Liver (tissue), 9 donors: ENCODE results near the gene MAPT. TPM values are rescaled to one million over a fixed set of nuclear protein-coding genes. Genes with fewer than 3 reads are reported as not detected.

Source experiments
- DNase-seq: peaks from one replicate; pipeline ENCODE4 v3.0.0-alpha.2; 2017; ENCODE audit warnings: low spot score
- H3K27ac ChIP-seq, 2 donors: one replicate each; pipeline ENCODE4 v1.7.0; 2013; ENCODE audit warnings: inconsistent platforms in 2 of 2, low read length in 2 of 2, control low read depth in 1 of 2, low read depth in 1 of 2, mild to moderate bottlenecking in 1 of 2
- H3K27me3 ChIP-seq, 4 donors: one replicate each; pipeline versions ENCODE4 v1.6.1 to v1.7.0; 2013; ENCODE audit warnings: low read length in 3 of 4, inconsistent platforms in 1 of 4, mild to moderate bottlenecking in 1 of 4, moderate library complexity in 1 of 4; ENCODE audit not compliant: control insufficient read depth in 4 of 4, insufficient read depth in 4 of 4
- H3K36me3 ChIP-seq, 4 donors: one replicate each; pipeline versions ENCODE4 v1.6.1 to v1.7.0; 2013; ENCODE audit warnings: low read length in 3 of 4, mild to moderate bottlenecking in 3 of 4, low read depth in 1 of 4, moderate library complexity in 1 of 4; ENCODE audit not compliant: control insufficient read depth in 4 of 4, insufficient read depth in 3 of 4
- H3K4me1 ChIP-seq, 4 donors: one replicate each; pipeline versions ENCODE4 v1.6.1 to v1.7.0; 2013; ENCODE audit warnings: low read length in 3 of 4, mild to moderate bottlenecking in 3 of 4, moderate library complexity in 1 of 4; ENCODE audit not compliant: control insufficient read depth in 4 of 4, insufficient read depth in 4 of 4
- H3K4me3 ChIP-seq, 3 donors: one replicate each; pipeline versions ENCODE4 v1.6.1 to v1.7.0; 2013; ENCODE audit warnings: low read length in 3 of 3, control low read depth in 1 of 3, low read depth in 1 of 3, mild to moderate bottlenecking in 1 of 3
- H3K9ac ChIP-seq, 2 donors: one replicate each; pipeline ENCODE4 v1.7.0; 2013; ENCODE audit warnings: low read length in 2 of 2, mild to moderate bottlenecking in 2 of 2, moderate library complexity in 2 of 2, control low read depth in 1 of 2, low read depth in 1 of 2
- H3K9me3 ChIP-seq, 4 donors: one replicate each; pipeline versions ENCODE4 v1.6.1 to v1.7.0; 2013; ENCODE audit warnings: low read length in 3 of 4; ENCODE audit not compliant: control insufficient read depth in 4 of 4
- FOXA1 ChIP-seq: IDR thresholded peaks from 2 replicates; pipeline ENCODE4 v1.6.1; 2016; ENCODE audit warnings: antibody characterized with exemption
- HNF4A ChIP-seq, 2 donors: conservative IDR thresholded peaks; 2 replicates each; pipeline ENCODE4 v1.6.1; 2016; ENCODE audit warnings: antibody characterized with exemption in 2 of 2, mild to moderate bottlenecking in 2 of 2
- HNF4G ChIP-seq: IDR thresholded peaks from 2 replicates; pipeline ENCODE4 v1.6.1; 2016; ENCODE audit warnings: antibody characterized with exemption
- RAD21 ChIP-seq, 2 donors: IDR thresholded peaks; 2 replicates each; pipeline ENCODE4 v1.6.1; 2016; ENCODE audit warnings: antibody characterized with exemption in 2 of 2, mild to moderate bottlenecking in 2 of 2
- SP1 ChIP-seq: IDR thresholded peaks from 2 replicates; pipeline ENCODE4 v1.6.1; 2018; ENCODE audit warnings: antibody characterized with exemption, mild to moderate bottlenecking
- TAF1 ChIP-seq: conservative IDR thresholded peaks from 2 replicates; pipeline ENCODE4 v1.6.1; 2016; ENCODE audit warnings: antibody characterized with exemption, mild to moderate bottlenecking
- YY1 ChIP-seq: IDR thresholded peaks from 2 replicates; pipeline ENCODE4 v1.6.1; 2016; ENCODE audit warnings: antibody characterized with exemption, mild to moderate bottlenecking
- WGBS: extraction: QIAGEN DNeasy Blood & Tissue Kit; methylation state at CpG from one replicate; pipeline ENCODE4 v1.1.7; 2013; 5-methylcytosine and 5-hydroxymethylcytosine counted together
- polyA plus RNA-seq, 2 donors: library from polyadenylated mRNA; stranded (reverse) in 1 of 2; unstranded in 1 of 2; fragments of 200-250 nt in 1 of 2; fragments of >200 nt in 1 of 2; fragmentation: Nextera tagmentation in 1 of 2; extraction: Ambion mirVana in 1 of 2; gene quantifications; one replicate each; pipeline versions ENCODE4 v1.2.1 to v1.2.3, GENCODE V29; 2013 to 2015
- total RNA-seq, 2 donors: library from RNA; depleted of rRNA; stranded (reverse); fragments of >200 nt; gene quantifications; one replicate each; pipeline ENCODE4 v1.2.3, GENCODE V29; 2014
- TF ChIP-seq, protein P1 (sequence below): IDR thresholded peaks from 2 replicates; pipeline ENCODE4 v1.6.1; 2016; ENCODE audit warnings: antibody characterized with exemption
- TF ChIP-seq, protein P2 (sequence below): fragments of 150-350 bp; IDR thresholded peaks from 2 replicates; pipeline ENCODE4 v1.5.1; 2017; ENCODE audit warnings: improper control_type of control experiment, low read depth, low read length; ENCODE audit not compliant: missing input control
- TF ChIP-seq, protein P3 (sequence below): IDR thresholded peaks from 2 replicates; pipeline ENCODE4 v1.6.1; 2016; ENCODE audit warnings: antibody characterized with exemption, mild to moderate bottlenecking
- donor health status: healthy.
- donor health status: healthy.
- donor health status: healthy.
- donor health status: healthy.
- donor health status: healthy.

The MAPT gene
- total and polyA plus RNA-seq, 4 donors = 0.05 to 0.67 (median 0.27) TPM

DNA sequence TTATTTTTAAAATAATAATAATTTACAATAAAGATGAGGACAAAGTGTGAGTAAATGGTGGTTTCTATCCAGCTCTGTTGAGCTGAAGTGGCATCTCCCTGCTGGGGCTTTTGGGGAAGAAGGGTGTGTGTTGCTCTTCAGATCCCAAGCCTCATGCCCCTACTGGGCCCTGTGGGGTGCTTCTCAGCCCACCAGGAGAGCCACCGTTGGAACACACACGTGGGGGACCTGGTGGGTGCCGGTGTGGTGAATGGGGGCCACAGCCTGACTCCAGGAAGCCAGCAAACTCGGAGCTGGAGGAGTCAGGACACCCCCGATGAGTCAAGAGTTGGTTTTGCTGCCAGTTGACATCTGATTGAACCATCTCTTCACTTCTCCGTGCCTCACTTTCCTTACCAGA lies 66.9 kb downstream of the MAPT start:
- H3K9me3 ChIP-seq = no peaks in the 10 kb centered on the region
- H3K36me3 ChIP-seq = no peaks in the 10 kb centered on the region
- no peaks in the 10 kb centered on the region for H3K27me3 ChIP-seq
- 83% methylated on average over 6 of the region's 6 CpGs for WGBS
- no peak for DNase-seq
- H3K4me3 ChIP-seq = no peak overlapping the region
- H3K27ac ChIP-seq = no peak overlapping the region
- TF ChIP-seq HNF4G (no peak), TAF1 (no peak)
- no peaks in the 10 kb centered on the region for H3K4me1 ChIP-seq
- no peak overlapping the region for H3K9ac ChIP-seq

DNA sequence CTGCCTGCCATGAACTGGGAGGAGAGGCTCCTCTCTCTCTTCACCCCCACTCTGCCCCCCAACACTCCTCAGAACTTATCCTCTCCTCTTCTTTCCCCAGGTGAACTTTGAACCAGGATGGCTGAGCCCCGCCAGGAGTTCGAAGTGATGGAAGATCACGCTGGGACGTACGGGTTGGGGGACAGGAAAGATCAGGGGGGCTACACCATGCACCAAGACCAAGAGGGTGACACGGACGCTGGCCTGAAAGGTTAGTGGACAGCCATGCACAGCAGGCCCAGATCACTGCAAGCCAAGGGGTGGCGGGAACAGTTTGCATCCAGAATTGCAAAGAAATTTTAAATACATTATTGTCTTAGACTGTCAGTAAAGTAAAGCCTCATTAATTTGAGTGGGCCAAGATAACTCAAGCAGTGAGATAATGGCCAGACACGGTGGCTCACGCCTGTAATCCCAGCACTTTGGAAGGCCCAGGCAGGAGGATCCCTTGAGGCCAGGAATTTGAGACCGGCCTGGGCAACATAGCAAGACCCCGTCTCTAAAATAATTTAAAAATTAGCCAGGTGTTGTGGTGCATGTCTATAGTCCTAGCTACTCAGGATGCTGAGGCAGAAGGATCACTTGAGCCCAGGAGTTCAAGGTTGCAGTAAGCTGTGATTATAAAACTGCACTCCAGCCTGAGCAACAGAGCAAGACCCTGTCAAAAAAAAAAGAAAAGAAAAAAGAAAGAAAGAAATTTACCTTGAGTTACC lies 68.0 kb downstream of the MAPT start:
- no peak overlapping the region for H3K9ac ChIP-seq
- no peak for TF ChIP-seq TAF1
- TF ChIP-seq, protein P1, sequence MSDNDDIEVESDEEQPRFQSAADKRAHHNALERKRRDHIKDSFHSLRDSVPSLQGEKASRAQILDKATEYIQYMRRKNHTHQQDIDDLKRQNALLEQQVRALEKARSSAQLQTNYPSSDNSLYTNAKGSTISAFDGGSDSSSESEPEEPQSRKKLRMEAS = no peak
- H3K4me1 ChIP-seq = no peaks in the 10 kb centered on the region
- no peak for DNase-seq
- 95% methylated on average over 12 of the region's 12 CpGs for WGBS
- peaks cover 0 to 3% (median 0%) of the 10 kb centered on the region in 4 donors for H3K27me3 ChIP-seq
- no peaks in the 10 kb centered on the region for H3K36me3 ChIP-seq
- H3K9me3 ChIP-seq = no peaks in the 10 kb centered on the region
- H3K27ac ChIP-seq = no peak overlapping the region
- no peak overlapping the region for H3K4me3 ChIP-seq

DNA sequence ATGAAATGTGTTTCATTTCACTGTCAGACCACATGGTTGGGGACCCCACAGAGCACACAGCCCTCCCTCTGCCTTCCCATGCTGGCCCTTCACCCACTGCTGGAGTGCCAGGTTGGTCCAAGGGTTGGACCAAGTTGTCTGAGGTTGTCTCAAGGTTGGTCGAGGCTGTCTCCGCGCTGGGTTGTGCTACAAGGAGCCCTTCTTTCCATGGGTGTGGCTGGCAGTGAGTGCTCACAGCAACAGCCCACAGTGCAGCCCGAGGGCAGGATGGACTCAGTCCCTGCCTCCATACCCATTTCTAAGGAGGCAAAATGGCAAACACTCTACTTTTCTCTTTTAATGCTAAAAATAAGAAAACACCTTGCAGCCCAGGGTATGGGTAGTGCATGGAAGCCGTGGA lies 68.9 kb downstream of the MAPT start:
- 92% methylated on average over 5 of the region's 5 CpGs for WGBS

DNA sequence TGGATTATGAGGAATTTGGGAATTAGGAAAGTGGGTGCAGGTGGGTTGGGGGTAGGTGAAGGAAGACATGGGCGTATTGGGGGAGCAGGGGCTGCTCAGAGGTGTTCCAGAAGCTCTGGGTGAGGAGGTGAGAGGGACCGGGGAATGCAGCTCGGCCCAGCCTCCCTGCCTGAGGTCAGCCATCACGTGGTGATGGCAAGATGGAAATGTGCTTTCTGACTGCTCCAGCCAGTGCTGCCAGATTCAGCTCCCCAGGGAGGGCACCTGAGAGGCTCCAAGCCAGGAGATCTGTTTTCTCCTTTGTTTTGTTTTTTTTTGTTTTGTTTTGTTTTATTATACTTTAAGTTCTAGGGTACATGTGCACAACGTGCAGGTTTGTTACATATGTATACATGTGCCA lies 69.5 kb downstream of the MAPT start:
- Histone ChIP-seq H3K27ac (no peak overlapping the region), H3K4me1 (no peaks in the 10 kb centered on the region), H3K9me3 (no peaks in the 10 kb centered on the region), H3K36me3 (no peaks in the 10 kb centered on the region), H3K9ac (no peak overlapping the region), H3K4me3 (no peak overlapping the region), H3K27me3 (peaks cover 0 to 3% (median 0%) of the 10 kb centered on the region in 4 donors)
- DNase-seq = no peak
- TF ChIP-seq SP1 = no peak
- no peak for TF ChIP-seq RAD21 (IDR thresholded peaks at IDR 0.05)
- TF ChIP-seq HNF4G = no peak
- no peak for TF ChIP-seq YY1
- no peak for TF ChIP-seq FOXA1
- TF ChIP-seq, protein P2, sequence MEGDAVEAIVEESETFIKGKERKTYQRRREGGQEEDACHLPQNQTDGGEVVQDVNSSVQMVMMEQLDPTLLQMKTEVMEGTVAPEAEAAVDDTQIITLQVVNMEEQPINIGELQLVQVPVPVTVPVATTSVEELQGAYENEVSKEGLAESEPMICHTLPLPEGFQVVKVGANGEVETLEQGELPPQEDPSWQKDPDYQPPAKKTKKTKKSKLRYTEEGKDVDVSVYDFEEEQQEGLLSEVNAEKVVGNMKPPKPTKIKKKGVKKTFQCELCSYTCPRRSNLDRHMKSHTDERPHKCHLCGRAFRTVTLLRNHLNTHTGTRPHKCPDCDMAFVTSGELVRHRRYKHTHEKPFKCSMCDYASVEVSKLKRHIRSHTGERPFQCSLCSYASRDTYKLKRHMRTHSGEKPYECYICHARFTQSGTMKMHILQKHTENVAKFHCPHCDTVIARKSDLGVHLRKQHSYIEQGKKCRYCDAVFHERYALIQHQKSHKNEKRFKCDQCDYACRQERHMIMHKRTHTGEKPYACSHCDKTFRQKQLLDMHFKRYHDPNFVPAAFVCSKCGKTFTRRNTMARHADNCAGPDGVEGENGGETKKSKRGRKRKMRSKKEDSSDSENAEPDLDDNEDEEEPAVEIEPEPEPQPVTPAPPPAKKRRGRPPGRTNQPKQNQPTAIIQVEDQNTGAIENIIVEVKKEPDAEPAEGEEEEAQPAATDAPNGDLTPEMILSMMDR = no peak
- 75% methylated on average over 5 of the region's 5 CpGs for WGBS

More for the DNA sequence above, 68.9 kb downstream of the MAPT start:
- Histone ChIP-seq H3K27ac (no peak overlapping the region), H3K9ac (no peak overlapping the region), H3K9me3 (no peaks in the 10 kb centered on the region), H3K36me3 (no peaks in the 10 kb centered on the region), H3K4me3 (no peak overlapping the region), H3K4me1 (no peaks in the 10 kb centered on the region), H3K27me3 (peaks cover 0 to 3% (median 0%) of the 10 kb centered on the region in 4 donors)
- TF ChIP-seq, protein P3, sequence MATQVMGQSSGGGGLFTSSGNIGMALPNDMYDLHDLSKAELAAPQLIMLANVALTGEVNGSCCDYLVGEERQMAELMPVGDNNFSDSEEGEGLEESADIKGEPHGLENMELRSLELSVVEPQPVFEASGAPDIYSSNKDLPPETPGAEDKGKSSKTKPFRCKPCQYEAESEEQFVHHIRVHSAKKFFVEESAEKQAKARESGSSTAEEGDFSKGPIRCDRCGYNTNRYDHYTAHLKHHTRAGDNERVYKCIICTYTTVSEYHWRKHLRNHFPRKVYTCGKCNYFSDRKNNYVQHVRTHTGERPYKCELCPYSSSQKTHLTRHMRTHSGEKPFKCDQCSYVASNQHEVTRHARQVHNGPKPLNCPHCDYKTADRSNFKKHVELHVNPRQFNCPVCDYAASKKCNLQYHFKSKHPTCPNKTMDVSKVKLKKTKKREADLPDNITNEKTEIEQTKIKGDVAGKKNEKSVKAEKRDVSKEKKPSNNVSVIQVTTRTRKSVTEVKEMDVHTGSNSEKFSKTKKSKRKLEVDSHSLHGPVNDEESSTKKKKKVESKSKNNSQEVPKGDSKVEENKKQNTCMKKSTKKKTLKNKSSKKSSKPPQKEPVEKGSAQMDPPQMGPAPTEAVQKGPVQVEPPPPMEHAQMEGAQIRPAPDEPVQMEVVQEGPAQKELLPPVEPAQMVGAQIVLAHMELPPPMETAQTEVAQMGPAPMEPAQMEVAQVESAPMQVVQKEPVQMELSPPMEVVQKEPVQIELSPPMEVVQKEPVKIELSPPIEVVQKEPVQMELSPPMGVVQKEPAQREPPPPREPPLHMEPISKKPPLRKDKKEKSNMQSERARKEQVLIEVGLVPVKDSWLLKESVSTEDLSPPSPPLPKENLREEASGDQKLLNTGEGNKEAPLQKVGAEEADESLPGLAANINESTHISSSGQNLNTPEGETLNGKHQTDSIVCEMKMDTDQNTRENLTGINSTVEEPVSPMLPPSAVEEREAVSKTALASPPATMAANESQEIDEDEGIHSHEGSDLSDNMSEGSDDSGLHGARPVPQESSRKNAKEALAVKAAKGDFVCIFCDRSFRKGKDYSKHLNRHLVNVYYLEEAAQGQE = no peak
- TF ChIP-seq HNF4A (conservative IDR thresholded peaks at IDR 0.05) = no peak
- no peak for DNase-seq
